ENCODE measurements around the gene MMP26.

MMP26 gene

DNA sequence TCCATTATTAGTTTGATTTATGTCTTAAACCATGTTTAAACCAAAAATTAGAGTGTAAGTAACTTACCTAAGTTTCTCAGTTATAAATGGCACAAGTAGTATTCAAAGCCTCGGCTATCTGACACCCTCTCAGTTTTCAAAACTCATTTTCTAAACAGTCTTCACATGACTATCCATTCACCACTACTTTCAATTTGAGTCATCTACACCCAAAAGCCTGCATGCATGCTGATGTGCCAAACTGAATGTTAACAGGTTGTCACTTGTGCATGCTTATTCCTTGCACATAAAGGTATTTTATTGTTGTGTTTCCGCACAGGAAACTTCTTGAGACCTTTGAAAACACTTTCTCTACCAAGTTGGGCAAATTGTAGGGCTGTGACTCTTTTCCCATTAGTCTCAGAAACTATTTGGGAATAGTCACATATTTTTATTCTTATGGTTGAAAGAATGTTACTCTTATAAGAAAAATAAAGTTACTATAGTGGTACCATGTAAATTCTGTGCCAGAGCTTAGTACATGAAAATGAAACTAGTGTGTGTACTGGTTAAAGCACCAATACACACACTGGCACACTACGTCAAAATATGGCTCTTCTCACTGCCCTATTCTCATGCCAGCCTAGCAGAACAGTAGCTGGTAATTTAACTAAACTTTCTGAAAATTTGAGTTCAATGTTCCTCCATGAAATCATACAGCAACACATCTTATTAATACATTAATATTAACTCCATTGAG lies 4.7 kb upstream of the MMP26 start:
- H3K36me3 ChIP-seq (ENCODE audit: insufficient read depth, low read length): no peaks in the 10 kb centered on the region
- no peaks in the 10 kb centered on the region for H3K79me2 ChIP-seq (ENCODE audit: insufficient read depth, low read length)
- H3K27me3 ChIP-seq (ENCODE audit: insufficient read depth, low read length, poor library complexity, severe bottlenecking): no peaks in the 10 kb centered on the region
- H3K4me2 ChIP-seq (ENCODE audit: low read depth, low read length, poor library complexity, severe bottlenecking): no peak overlapping the region
- H3K9me3 ChIP-seq (ENCODE audit: insufficient read depth, low read depth, low read length): no peaks in the 10 kb centered on the region
- no peak overlapping the region for H2AFZ ChIP-seq (ENCODE audit: low read length)
- H4K20me1 ChIP-seq (ENCODE audit: insufficient read depth, low read length, poor library complexity, severe bottlenecking): no peaks in the 10 kb centered on the region
- no peaks in the 10 kb centered on the region for H3F3A ChIP-seq (ENCODE audit: low read depth)
- no peaks in the 10 kb centered on the region for H3K9me2 ChIP-seq (replicated peaks; ENCODE audit: low read depth, low read length)
- H3K4me1 ChIP-seq (ENCODE audit: insufficient read depth, low read length, poor library complexity, severe bottlenecking): peaks cover 19% of the 10 kb centered on the region
- no peak overlapping the region for H3K9ac ChIP-seq (ENCODE audit: low read depth, low read length, poor library complexity, severe bottlenecking)
- no peak overlapping the region for H3K4me3 ChIP-seq (ENCODE audit: low read length, poor library complexity, severe bottlenecking)
- TF ChIP-seq EZH2phosphoT487 (IDR thresholded peaks at IDR 0.05; ENCODE audit: borderline replicate concordance) (no peak), CTCF (conservative IDR thresholded peaks at IDR 0.05; ENCODE audit: low read length) (no peak)

DNA sequence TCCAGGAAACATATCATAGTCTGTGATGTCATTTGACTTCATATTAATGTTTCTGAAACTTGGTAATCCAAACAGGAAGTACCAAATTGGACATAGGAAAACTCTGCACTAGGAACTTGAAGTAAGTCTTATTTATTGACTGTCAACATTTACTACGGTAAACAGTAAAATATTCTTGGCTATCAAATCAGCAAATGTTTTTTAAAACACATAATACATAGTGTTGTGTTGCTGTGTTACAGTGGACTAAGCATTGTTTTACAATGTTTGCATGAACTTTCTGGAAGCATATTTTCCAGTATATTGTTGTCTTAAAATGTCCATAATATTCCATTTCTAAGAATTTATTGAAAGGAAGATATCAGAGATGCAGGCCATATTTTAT lies 4.2 kb upstream of the MMP26 start:
- H4K20me1 ChIP-seq (ENCODE audit: insufficient read depth, low read length, poor library complexity, severe bottlenecking): no peaks in the 10 kb centered on the region
- no peaks in the 10 kb centered on the region for H3K36me3 ChIP-seq (ENCODE audit: insufficient read depth, low read length)
- H3K79me2 ChIP-seq (ENCODE audit: insufficient read depth, low read length): no peaks in the 10 kb centered on the region
- H3K9ac ChIP-seq (ENCODE audit: low read depth, low read length, poor library complexity, severe bottlenecking): no peak overlapping the region
- no peak overlapping the region for H3K4me2 ChIP-seq (ENCODE audit: low read depth, low read length, poor library complexity, severe bottlenecking)
- no peaks in the 10 kb centered on the region for H3F3A ChIP-seq (ENCODE audit: low read depth)
- no peaks in the 10 kb centered on the region for H3K9me3 ChIP-seq (ENCODE audit: insufficient read depth, low read depth, low read length)
- peaks cover 21% of the 10 kb centered on the region for H3K4me1 ChIP-seq (ENCODE audit: insufficient read depth, low read length, poor library complexity, severe bottlenecking)
- no peaks in the 10 kb centered on the region for H3K9me2 ChIP-seq (replicated peaks; ENCODE audit: low read depth, low read length)
- TF ChIP-seq EZH2phosphoT487 (IDR thresholded peaks at IDR 0.05; ENCODE audit: borderline replicate concordance) (no peak), CTCF (conservative IDR thresholded peaks at IDR 0.05; ENCODE audit: low read length) (no peak)
- H3K4me3 ChIP-seq (ENCODE audit: low read length, poor library complexity, severe bottlenecking): no peak overlapping the region
- H2AFZ ChIP-seq (ENCODE audit: low read length): no peak overlapping the region
- H3K27me3 ChIP-seq (ENCODE audit: insufficient read depth, low read length, poor library complexity, severe bottlenecking): no peaks in the 10 kb centered on the region

- no peaks in the 10 kb centered on the region for H3F3A ChIP-seq (ENCODE audit: low read depth)
- peaks cover 21% of the 10 kb centered on the region for H3K4me1 ChIP-seq (ENCODE audit: insufficient read depth, low read length, poor library complexity, severe bottlenecking)
- no peaks in the 10 kb centered on the region for H3K9me3 ChIP-seq (ENCODE audit: insufficient read depth, low read depth, low read length)
- H2AFZ ChIP-seq (ENCODE audit: low read length): peak overlapping the region; percentile 47
- no peaks in the 10 kb centered on the region for H4K20me1 ChIP-seq (ENCODE audit: insufficient read depth, low read length, poor library complexity, severe bottlenecking)
- peak overlapping the region; percentile 48 for H3K9ac ChIP-seq (ENCODE audit: low read depth, low read length, poor library complexity, severe bottlenecking)
- no peaks in the 10 kb centered on the region for H3K27me3 ChIP-seq (ENCODE audit: insufficient read depth, low read length, poor library complexity, severe bottlenecking)
- H3K9me2 ChIP-seq (replicated peaks; ENCODE audit: low read depth, low read length): no peaks in the 10 kb centered on the region
- H3K36me3 ChIP-seq (ENCODE audit: insufficient read depth, low read length): no peaks in the 10 kb centered on the region
- peak overlapping the region; percentile 55 for H3K4me3 ChIP-seq (ENCODE audit: low read length, poor library complexity, severe bottlenecking)
- TF ChIP-seq CTCF (conservative IDR thresholded peaks at IDR 0.05; ENCODE audit: low read length): no peak
- no peak for TF ChIP-seq EZH2phosphoT487 (IDR thresholded peaks at IDR 0.05; ENCODE audit: borderline replicate concordance)
- peak overlapping the region; percentile 71 for H3K4me2 ChIP-seq (ENCODE audit: low read depth, low read length, poor library complexity, severe bottlenecking)
- no peaks in the 10 kb centered on the region for H3K79me2 ChIP-seq (ENCODE audit: insufficient read depth, low read length)
Measured at GRCh38 chr11:4704790-4705334, 278 bp downstream of the MMP26 start.
